Retinal pigment epithelial cell (primary cell): ENCODE results near the gene LRRC75B.

ENCODE experiments used
- DNase-seq: peaks from one replicate; pipeline ENCODE4 v3.0.0-alpha.2; 2010; ENCODE audit warnings: low read depth
- H3K4me3 ChIP-seq: 2 replicates; pipeline ENCODE4 v1.5.1; 2011; ENCODE audit warnings: mild to moderate bottlenecking, low read length, control low read depth, moderate library complexity
- CTCF ChIP-seq: conservative IDR thresholded peaks from 2 replicates; pipeline ENCODE4 v1.5.1; 2011; ENCODE audit warnings: low read depth, low read length, control low read depth, inconsistent platforms

The LRRC75B gene

GRCh38 chr22:24578355-24579257 lies 14.3 kb downstream of the LRRC75B start:
- TF ChIP-seq CTCF: no peak
- no peak for DNase-seq
- H3K4me3 ChIP-seq: no peak overlapping the region

GRCh38 chr22:24576778-24577177 lies 16.1 kb downstream of the LRRC75B start:
- TF ChIP-seq CTCF: no peak
- no peak overlapping the region for H3K4me3 ChIP-seq
- DNase-seq: no peak

- no peak for DNase-seq
- no peak overlapping the region for H3K4me3 ChIP-seq
- TF ChIP-seq CTCF: no peak
These were observed 21.6 kb downstream of the LRRC75B start for GRCh38 chr22:24571266-24571665.

- H3K4me3 ChIP-seq: no peak overlapping the region
- TF ChIP-seq CTCF: no peak
- DNase-seq: no peak
These were observed 25.2 kb downstream of the LRRC75B start for GRCh38 chr22:24567668-24568067.

- no peak for DNase-seq
- H3K4me3 ChIP-seq: no peak overlapping the region
These were observed 25.9 kb downstream of the LRRC75B start for GRCh38 chr22:24566899-24567511.

GRCh38 chr22:24565077-24565476 lies 27.8 kb downstream of the LRRC75B start:
- no peak for DNase-seq
- H3K4me3 ChIP-seq: no peak overlapping the region
- TF ChIP-seq CTCF: no peak

More at GRCh38 chr22:24566899-24567511, 25.9 kb downstream of the LRRC75B start:
- no peak for TF ChIP-seq CTCF
